Astrocyte (in vitro differentiated cells and primary cell): Measurements from ENCODE around the gene GLRA1.

Experiments
- CTCF ChIP-seq: IDR thresholded peaks from 2 replicates; pipeline ENCODE4 v1.5.1; 2011; ENCODE audit warnings: low read depth, mild to moderate bottlenecking, inconsistent platforms, low read length, moderate library complexity; ENCODE audit not compliant: insufficient read depth
- EZH2 ChIP-seq: IDR thresholded peaks from 2 replicates; pipeline ENCODE4 v1.6.1; 2012; ENCODE audit warnings: mild to moderate bottlenecking, low read length, inconsistent platforms; ENCODE audit not compliant: insufficient read depth

DNA sequence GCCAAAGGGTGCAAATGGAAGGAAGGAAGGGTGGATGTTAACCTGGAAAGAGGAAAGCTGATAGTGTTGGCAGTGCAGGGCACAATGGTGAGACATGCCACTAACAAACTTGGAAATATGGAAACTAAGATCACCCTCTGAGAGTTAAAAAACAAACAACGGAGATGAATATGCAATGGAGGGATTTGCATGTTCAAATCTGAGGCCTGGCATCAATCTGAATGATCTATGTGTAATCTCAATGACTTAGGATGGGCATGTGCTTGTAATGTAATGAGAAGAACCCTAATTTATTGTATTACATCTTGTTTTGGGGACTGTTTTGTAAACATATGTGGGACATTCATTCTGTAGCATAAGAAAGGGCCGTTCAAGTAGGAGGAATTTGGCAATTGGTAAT is 54.4 kb downstream of the GLRA1 start:
- TF ChIP-seq CTCF: no peak
- no peak for TF ChIP-seq EZH2
